ENCODE measurements around the gene ASXL2. TPM values are rescaled to one million over a fixed set of nuclear protein-coding genes. Genes with fewer than 3 reads are reported as not detected.
"Not testable (repeated sequence)": the region's sequence is repeated elsewhere in the genome, so short reads cannot be mapped to it uniquely, and the experiment has no call there.

The ASXL2 gene
- total RNA-seq, result 35.2 and 39.4 TPM in 2 replicates

GRCh38 chr2:25878361-25879132 is at the start of gene ASXL2:
ASXL2 (minus strand) TSS chr2:25878487; CDS start chr2:25878222, 265 bp downstream.
- intact Hi-C loops (cut with micrococcal nuclease), result loop anchor here (1.0 to 5.0 kb wide), 8 partner anchors 26 to 469 kb away; partner anchors contain the start of genes ADGRF3, DTNB, HADHA and HADHB

GRCh38 chr2:25926984-25927756 is 48.9 kb upstream of the ASXL2 start:
- intact Hi-C loops (cut with micrococcal nuclease), result no loop called here

GRCh38 chr2:25922501-25922900 is 44.2 kb upstream of the ASXL2 start:
- intact Hi-C loops (cut with micrococcal nuclease), result no loop called here

- intact Hi-C loops (cut with micrococcal nuclease), result no loop called here
These were observed 42.6 kb upstream of the ASXL2 start for GRCh38 chr2:25920786-25921415.

GRCh38 chr2:25920336-25920735 is 42.0 kb upstream of the ASXL2 start:
- intact Hi-C loops (cut with micrococcal nuclease), result no loop called here

- intact Hi-C loops (cut with micrococcal nuclease), result loop anchor here (2.0 kb wide), 1 partner anchor 39 kb away; the partner anchor contains the start of gene ASXL2
These were observed 39.5 kb upstream of the ASXL2 start for GRCh38 chr2:25917832-25918231.

GRCh38 chr2:25917411-25917810 is 39.1 kb upstream of the ASXL2 start:
- intact Hi-C loops (cut with micrococcal nuclease), result loop anchor here (2.0 kb wide), 1 partner anchor 39 kb away; the partner anchor contains the start of gene ASXL2

- intact Hi-C loops (cut with micrococcal nuclease), result loop anchor here (2.0 kb wide), 1 partner anchor 37 kb away; the partner anchor contains the start of gene ASXL2
These were observed 37.9 kb upstream of the ASXL2 start for GRCh38 chr2:25915944-25916772.

- intact Hi-C loops (cut with micrococcal nuclease), result not testable (repeated sequence)
These were observed 37.1 kb upstream of the ASXL2 start for GRCh38 chr2:25915411-25915810.

GRCh38 chr2:25913696-25913973 is 35.3 kb upstream of the ASXL2 start:
- intact Hi-C loops (cut with micrococcal nuclease), result not testable (repeated sequence)

GRCh38 chr2:25912851-25913695 is 34.8 kb upstream of the ASXL2 start:
- intact Hi-C loops (cut with micrococcal nuclease), result no loop called here

GRCh38 chr2:25909574-25909973 is 31.3 kb upstream of the ASXL2 start:
- intact Hi-C loops (cut with micrococcal nuclease), result not testable (repeated sequence)

- intact Hi-C loops (cut with micrococcal nuclease), result no loop called here
These were observed 26.8 kb upstream of the ASXL2 start for GRCh38 chr2:25905126-25905525.

- intact Hi-C loops (cut with micrococcal nuclease), result no loop called here
These were observed 25.0 kb upstream of the ASXL2 start for GRCh38 chr2:25903216-25903776.

- intact Hi-C loops (cut with micrococcal nuclease), result no loop called here
These were observed 21.2 kb upstream of the ASXL2 start for GRCh38 chr2:25899404-25899970.

GRCh38 chr2:25897506-25897905 is 19.2 kb upstream of the ASXL2 start:
- intact Hi-C loops (cut with micrococcal nuclease), result no loop called here

GRCh38 chr2:25896308-25896707 is 18.0 kb upstream of the ASXL2 start:
- intact Hi-C loops (cut with micrococcal nuclease), result not testable (repeated sequence)

GRCh38 chr2:25895610-25896009 is 17.3 kb upstream of the ASXL2 start:
- intact Hi-C loops (cut with micrococcal nuclease), result no loop called here

GRCh38 chr2:25895018-25895417 is 16.7 kb upstream of the ASXL2 start:
- intact Hi-C loops (cut with micrococcal nuclease), result no loop called here

Data from T-helper 2 cell treated with Interferon-gamma antibody and Interleukin-4, amounts not matched to agents 100 ng/mL and 5 ng/mL, for 36 hours (primary cell).